Measurements from ENCODE around the gene ANAPC16. TPM values are rescaled to one million over a fixed set of nuclear protein-coding genes. Genes with fewer than 3 reads are reported as not detected.
"Not testable (repeated sequence)": the region's sequence is repeated elsewhere in the genome, so short reads cannot be mapped to it uniquely, and the experiment has no call there.

ANAPC16 gene
- total RNA-seq, 2 experiments from 2014 or later = 61.9 to 64.3 TPM

DNA sequence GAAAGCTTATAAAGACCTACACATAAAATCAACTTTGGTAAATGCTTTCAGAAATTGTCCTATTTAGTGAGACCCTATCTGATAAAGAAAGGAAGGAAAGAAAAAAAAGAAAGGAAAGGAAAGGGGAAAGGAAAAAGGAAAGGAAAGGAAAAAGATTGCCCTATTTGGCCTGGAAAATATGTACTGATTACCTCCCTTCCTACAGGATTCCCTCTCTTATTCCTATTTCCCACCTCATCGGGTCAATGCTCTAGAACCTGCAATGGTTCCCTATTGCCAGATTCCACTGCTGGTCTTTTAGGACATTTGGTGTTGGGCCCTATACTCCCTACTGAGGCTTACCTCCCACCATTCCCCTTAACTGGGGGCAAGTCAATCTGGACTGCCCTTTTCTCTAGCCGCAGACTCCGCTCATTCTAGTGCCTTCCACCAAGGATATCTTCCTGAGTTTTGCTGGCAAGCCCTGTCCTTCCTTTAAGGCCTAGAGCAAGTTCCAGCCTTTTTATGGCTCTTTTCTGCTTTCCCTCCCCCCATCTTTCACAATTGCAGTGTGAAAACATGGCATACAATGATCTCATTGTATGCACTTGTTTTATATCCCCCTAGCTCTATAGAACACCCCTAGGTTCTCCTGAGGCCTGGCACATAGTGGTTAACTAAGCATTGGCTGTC is 62.3 kb downstream of the ANAPC16 start:
- CTCF ChIA-PET = interaction anchor here (0.8 kb wide), 1 partner anchor 56 kb away, joined by 3 read pairs; no protein-coding TSS in a partner anchor
- H3K27ac ChIP-seq (ENCODE audit: low read depth in 1 of 2, low read length in 2 of 2) = peak overlapping the region in 1 of 2 donors; percentile 7
- peaks cover 22% of the 10 kb centered on the region for H3K36me3 ChIP-seq (ENCODE audit: insufficient read depth, low read length)
- peaks cover 45% of the 10 kb centered on the region for H3K4me1 Mint-ChIP-seq (ENCODE audit: low read depth)
- no peak for DNase-seq
- H3K9me3 Mint-ChIP-seq = no peaks in the 10 kb centered on the region
- peaks cover 47% of the 10 kb centered on the region for H3K4me1 ChIP-seq (ENCODE audit: insufficient read depth, low read length)
- TF ChIP-seq, protein P1, sequence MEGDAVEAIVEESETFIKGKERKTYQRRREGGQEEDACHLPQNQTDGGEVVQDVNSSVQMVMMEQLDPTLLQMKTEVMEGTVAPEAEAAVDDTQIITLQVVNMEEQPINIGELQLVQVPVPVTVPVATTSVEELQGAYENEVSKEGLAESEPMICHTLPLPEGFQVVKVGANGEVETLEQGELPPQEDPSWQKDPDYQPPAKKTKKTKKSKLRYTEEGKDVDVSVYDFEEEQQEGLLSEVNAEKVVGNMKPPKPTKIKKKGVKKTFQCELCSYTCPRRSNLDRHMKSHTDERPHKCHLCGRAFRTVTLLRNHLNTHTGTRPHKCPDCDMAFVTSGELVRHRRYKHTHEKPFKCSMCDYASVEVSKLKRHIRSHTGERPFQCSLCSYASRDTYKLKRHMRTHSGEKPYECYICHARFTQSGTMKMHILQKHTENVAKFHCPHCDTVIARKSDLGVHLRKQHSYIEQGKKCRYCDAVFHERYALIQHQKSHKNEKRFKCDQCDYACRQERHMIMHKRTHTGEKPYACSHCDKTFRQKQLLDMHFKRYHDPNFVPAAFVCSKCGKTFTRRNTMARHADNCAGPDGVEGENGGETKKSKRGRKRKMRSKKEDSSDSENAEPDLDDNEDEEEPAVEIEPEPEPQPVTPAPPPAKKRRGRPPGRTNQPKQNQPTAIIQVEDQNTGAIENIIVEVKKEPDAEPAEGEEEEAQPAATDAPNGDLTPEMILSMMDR (IDR thresholded peaks at IDR 0.05) = no peak
- no peaks in the 10 kb centered on the region for H3K27me3 Mint-ChIP-seq
- H3K27ac Mint-ChIP-seq = peak overlapping the region; percentile 89
- H3K36me3 Mint-ChIP-seq (ENCODE audit: low read depth) = peaks cover 36% of the 10 kb centered on the region
- intact Hi-C loops (cut with DNase I, micrococcal nuclease) = no loop called here
- H3K9me3 ChIP-seq (ENCODE audit: control insufficient read depth in 1 of 2, insufficient read depth in 1 of 2, low read length in 2 of 2) = no peaks in the 10 kb centered on the region
- peak overlapping the region; percentile 47 for H3K4me3 Mint-ChIP-seq
- no peak for ATAC-seq (ENCODE audit: poor library complexity)
- H3K4me3 ChIP-seq (ENCODE audit: low read length) = no peak overlapping the region
- POLR2A ChIA-PET = interaction anchor here (0.6 to 6.5 kb wide), 8 partner anchors 9 to 176 kb away, joined by 3 to 96 read pairs (median 4); no protein-coding TSS in a partner anchor
- no peaks in the 10 kb centered on the region for H3K27me3 ChIP-seq (ENCODE audit: control insufficient read depth in 1 of 2, insufficient read depth in 2 of 2, low read length in 2 of 2)

DNA sequence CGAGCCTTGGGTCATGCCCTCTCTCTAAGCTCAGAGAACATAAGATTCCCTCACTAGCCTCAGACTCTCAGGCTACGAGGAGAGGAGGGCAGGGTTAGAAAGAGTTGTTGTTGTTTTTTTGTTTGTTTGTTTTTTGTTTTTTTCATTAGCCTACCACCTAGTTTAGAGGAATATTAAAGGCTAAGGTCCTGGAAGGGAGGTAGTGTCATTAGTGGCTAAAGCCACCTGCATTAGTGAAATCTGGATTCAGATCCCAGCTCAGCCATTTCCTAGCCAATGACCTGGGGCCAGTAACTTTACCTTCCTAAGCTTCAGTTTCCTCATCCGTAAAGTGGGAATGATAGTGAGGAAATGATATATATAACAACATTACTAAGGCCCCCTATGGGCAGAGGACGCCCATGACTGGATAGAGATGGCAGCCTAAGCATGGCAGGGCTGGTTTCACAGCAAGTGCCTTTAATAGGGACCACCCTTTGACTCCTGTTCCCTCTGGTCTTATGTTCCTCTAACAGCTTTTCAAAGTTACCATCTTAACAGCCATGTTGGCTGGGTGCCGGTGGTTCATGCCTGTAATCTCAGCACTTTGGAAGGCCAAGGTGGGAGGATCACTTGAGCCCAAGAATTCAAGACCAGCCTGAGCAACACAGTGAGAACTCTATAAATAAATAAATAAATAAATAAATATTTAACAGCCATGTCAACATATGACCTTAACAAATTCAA is 63.0 kb downstream of the ANAPC16 start:
- ChIA-PET CTCF (no interaction called here), POLR2A (interaction anchor here (0.7 to 6.5 kb wide), 5 partner anchors 18 to 56 kb away, joined by 3 to 96 read pairs (median 4); no protein-coding TSS in a partner anchor)
- H3K9me3 Mint-ChIP-seq = no peaks in the 10 kb centered on the region
- H3K4me3 Mint-ChIP-seq = peak overlapping the region; percentile 47
- Histone ChIP-seq H3K36me3 (ENCODE audit: insufficient read depth, low read length) (peaks cover 22% of the 10 kb centered on the region), H3K4me3 (ENCODE audit: low read length) (no peak overlapping the region), H3K4me1 (ENCODE audit: insufficient read depth, low read length) (peaks cover 43% of the 10 kb centered on the region), H3K9me3 (ENCODE audit: control insufficient read depth in 1 of 2, insufficient read depth in 1 of 2, low read length in 2 of 2) (no peaks in the 10 kb centered on the region), H3K27me3 (ENCODE audit: control insufficient read depth in 1 of 2, insufficient read depth in 2 of 2, low read length in 2 of 2) (no peaks in the 10 kb centered on the region), H3K27ac (ENCODE audit: low read depth in 1 of 2, low read length in 2 of 2) (no peak overlapping the region)
- TF ChIP-seq, protein P1 (IDR thresholded peaks at IDR 0.05) = no peak
- H3K36me3 Mint-ChIP-seq (ENCODE audit: low read depth) = peaks cover 30% of the 10 kb centered on the region
- intact Hi-C loops (cut with DNase I, micrococcal nuclease) = no loop called here
- ATAC-seq (ENCODE audit: poor library complexity) (no peak), DNase-seq (no peak)
- H3K27ac Mint-ChIP-seq = peak overlapping the region; percentile 89
- H3K4me1 Mint-ChIP-seq (ENCODE audit: low read depth) = peaks cover 42% of the 10 kb centered on the region
- no peaks in the 10 kb centered on the region for H3K27me3 Mint-ChIP-seq

DNA sequence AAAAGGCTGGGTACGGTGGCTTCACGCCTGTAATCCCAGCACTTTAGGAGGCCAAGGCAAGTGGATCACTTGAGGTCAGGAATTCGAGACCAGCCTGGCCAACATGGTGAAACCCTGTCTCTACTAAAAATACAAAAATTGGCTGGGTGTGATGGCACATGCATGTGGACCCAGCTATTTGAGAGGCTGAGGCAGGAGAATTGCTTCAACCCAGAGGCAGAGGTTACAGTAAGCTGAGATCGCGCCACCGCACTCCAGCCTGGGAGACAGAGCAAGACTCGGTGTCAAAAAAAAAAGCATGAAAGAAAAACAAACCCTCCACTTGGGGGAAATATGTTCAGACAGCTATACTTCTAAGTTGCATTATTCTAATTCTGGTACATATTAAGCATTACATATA is 63.8 kb downstream of the ANAPC16 start:
- Mint-ChIP-seq H3K4me3 (peak overlapping the region; percentile 11), H3K27ac (peak overlapping the region; percentile 9), H3K36me3 (ENCODE audit: low read depth) (peaks cover 25% of the 10 kb centered on the region), H3K4me1 (ENCODE audit: low read depth) (peaks cover 46% of the 10 kb centered on the region)
- peaks cover 41% of the 10 kb centered on the region for H3K4me1 ChIP-seq (ENCODE audit: insufficient read depth, low read length)
- DNase-seq; intact Hi-C loops (cut with DNase I, micrococcal nuclease); H3K9me3 Mint-ChIP-seq; H3K27me3 Mint-ChIP-seq; H3K4me3 ChIP-seq (ENCODE audit: low read length); ATAC-seq (ENCODE audit: poor library complexity); H3K27ac ChIP-seq (ENCODE audit: low read depth in 1 of 2, low read length in 2 of 2); H3K27me3 ChIP-seq (ENCODE audit: control insufficient read depth in 1 of 2, insufficient read depth in 2 of 2, low read length in 2 of 2); H3K9me3 ChIP-seq (ENCODE audit: control insufficient read depth in 1 of 2, insufficient read depth in 1 of 2, low read length in 2 of 2): not testable (repeated sequence)
- ChIA-PET CTCF (interaction anchor here (1.7 kb wide), 1 partner anchor 41 kb away, joined by 4 read pairs; no protein-coding TSS in a partner anchor), POLR2A (interaction anchor here (0.8 to 1.9 kb wide), 5 partner anchors 18 to 52 kb away, joined by 3 to 8 read pairs (median 4); no protein-coding TSS in a partner anchor)
- peaks cover 22% of the 10 kb centered on the region for H3K36me3 ChIP-seq (ENCODE audit: insufficient read depth, low read length)

All from CD4-positive, alpha-beta T cell (primary cell).